SH-SY5Y (cell line): ENCODE results near the gene RCOR1.

Source experiments
- GATA2 ChIP-seq: IDR thresholded peaks from 2 replicates; pipeline ENCODE4 v1.6.1; 2011; ENCODE audit warnings: mild to moderate bottlenecking, low read depth, low read length
- GATA3 ChIP-seq: IDR thresholded peaks from 2 replicates; pipeline ENCODE4 v1.6.1; 2011; ENCODE audit warnings: low read depth, mild to moderate bottlenecking, low read length, moderate library complexity

Gene RCOR1

DNA sequence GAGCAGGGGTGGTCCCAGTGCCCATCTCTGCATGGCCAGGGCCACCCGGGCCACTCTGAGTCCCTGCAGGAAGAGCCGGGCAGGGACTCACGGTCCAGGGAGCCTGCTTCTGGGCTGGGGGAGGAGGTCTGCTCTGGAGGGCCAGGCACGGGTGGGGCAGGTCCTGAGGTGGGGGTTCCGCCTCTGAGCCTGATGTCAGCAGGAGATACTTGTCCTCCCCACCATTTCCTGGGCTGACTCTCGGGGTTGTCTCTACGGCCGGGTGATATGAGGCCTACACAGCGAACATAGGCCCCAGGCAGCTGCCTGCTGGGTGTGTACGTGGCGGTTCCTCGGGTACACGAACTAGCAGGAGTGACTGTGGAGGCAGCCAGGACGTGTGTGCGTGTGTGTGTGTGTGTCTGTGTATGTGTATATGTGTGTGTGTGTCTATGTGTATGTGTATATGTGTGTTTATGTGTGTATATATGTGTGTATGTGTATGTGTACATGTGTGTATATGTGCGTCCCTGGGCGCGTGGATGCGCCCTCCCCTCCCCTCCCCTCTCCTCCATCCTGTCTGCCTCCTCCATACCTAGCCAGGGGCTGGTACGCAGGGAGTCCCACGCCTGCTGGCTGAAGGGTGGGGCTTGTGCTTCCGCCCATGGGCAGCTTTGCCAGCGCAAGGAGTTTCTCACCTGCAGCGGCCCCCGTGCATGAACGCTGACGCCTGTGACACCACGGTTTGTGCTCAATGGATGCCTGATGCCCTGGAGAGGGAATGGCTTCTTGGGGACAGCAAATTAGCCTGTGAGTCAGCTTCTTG lies 154.4 kb downstream of the RCOR1 start:
- TF ChIP-seq GATA3, result no peak
- TF ChIP-seq GATA2, result no peak

DNA sequence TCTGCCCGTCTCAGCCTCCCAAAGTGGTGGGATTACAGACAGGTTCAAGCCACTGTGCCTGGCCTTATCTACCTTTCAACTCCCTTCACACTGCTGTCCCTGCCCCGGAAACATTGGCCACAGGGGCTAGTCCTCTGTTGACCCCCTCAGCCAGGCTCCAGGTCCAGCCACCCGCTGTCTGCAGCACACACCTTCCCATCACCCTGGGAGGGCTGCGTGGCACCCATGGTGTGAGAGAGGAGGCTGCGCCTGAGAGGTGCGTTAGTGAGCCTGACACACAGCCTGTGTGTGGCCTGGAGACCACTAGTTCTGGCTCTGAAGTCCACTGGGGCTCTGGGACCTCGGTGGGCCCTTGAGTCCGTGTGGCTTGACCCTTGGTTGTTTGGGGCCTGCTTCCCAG lies 156.4 kb downstream of the RCOR1 start:
- no peak for TF ChIP-seq GATA2
- no peak for TF ChIP-seq GATA3

DNA sequence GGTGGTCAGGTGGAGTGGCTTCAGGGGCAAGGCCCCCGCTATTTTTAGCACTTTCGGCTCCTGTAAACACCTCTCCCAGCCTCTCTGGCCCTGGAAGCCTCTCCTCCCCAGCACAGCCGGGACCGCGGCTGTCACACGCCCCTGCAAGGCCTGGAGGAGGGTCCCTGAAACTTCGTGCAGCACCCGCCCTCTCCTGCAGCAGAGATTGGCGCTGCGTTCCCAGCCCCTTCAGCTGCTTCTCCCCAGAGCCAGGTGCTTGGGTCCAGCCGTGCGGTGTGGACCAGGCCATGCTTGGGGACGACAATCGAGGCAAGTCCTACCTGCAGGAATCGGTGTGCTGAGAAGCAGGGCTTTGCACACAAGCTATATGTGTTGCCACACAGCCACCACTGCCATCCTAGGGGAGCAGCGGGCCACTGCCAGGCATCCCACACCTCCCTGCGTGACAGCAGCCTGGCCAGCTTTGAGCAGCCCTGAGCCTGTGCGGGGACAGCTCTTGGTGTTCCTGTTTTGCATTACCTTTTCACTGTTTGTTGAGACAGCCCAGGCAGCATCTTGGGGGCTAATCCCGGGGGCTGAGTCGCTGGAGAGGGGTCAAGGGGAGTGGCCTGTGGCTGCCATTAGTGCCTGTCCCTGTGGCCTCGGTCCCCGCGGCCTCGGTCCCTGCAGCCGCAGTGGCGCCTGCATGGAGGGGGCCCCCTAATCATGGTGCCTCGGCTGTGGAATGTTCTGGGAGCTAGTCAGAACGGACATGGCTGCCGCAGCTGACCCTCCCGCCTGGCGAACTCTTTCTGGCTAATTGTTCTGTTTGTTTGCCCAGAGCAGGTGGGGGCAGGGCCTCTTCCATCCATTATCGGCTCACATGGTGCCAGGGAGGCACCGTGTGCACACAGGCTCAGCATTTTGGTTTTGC lies 157.2 kb downstream of the RCOR1 start:
- TF ChIP-seq GATA3 (no peak), GATA2 (no peak)

DNA sequence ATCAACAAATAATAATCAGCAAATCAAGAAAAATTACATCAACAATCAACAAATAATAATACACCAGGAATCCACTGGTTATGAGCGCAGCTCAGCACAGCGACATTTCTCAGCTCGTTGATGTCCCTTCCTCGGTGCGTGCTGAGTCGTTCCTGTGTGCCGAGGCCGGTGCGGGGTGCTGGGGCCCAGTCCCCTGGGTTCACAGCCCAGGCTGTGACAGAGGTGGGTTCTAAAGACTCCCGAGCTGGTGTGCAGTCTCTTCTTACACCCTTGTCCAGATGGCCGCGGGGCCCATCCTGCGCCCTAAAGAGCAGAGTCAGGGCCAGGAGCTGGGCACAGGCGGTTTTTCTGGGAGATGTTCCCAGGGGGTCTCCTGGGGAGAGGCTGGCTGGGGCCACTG lies 157.9 kb downstream of the RCOR1 start:
- no peak for TF ChIP-seq GATA2
- no peak for TF ChIP-seq GATA3

- TF ChIP-seq GATA2 (no peak), GATA3 (no peak)
These were observed 158.6 kb downstream of the RCOR1 start for GRCh38 chr14:102751088-102751487.

- TF ChIP-seq GATA2 (no peak), GATA3 (no peak)
These were observed 159.9 kb downstream of the RCOR1 start for GRCh38 chr14:102752239-102752847.

GRCh38 chr14:102754370-102755262 lies 162.2 kb downstream of the RCOR1 start:
- no peak for TF ChIP-seq GATA2
- no peak for TF ChIP-seq GATA3

DNA sequence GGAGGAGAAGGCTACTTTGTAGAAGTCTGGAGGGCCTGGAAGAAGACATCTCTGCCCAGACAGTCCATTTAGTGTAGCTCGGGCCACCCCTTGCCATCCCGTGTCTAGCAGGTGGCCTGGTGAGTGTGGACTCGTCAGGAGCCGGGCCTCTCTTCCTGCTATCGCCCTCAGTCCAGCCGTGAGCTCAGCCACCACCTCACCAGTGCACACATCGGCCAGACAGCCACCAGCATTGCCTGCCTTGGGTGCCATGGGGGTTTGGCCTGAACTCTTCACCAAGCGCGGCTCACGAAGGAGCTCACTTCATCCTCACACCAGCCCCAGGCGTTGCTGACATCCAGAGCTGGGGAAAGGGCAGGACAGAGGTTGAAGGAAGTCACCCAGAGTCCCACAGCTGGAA lies 165.2 kb downstream of the RCOR1 start:
- no peak for TF ChIP-seq GATA2
- TF ChIP-seq GATA3, result no peak

DNA sequence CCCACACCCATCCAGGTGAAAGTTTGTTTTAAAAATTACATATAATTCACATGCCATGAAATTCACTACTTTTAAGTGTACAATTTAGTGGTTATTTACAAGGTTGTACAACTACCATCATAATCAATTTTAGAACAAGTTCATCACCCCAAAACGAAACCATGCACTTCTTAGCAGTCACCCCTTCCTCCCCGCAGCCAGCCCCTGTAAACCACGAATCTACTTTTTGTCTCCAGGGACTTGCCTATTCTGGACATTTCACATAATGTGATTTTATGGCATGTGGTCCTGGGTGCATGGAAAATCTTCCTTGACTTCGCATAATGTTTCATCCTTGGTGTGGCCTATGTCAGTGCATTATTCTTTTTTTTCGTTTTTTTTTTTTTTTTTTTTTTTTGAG lies 165.6 kb downstream of the RCOR1 start:
- no peak for TF ChIP-seq GATA2

DNA sequence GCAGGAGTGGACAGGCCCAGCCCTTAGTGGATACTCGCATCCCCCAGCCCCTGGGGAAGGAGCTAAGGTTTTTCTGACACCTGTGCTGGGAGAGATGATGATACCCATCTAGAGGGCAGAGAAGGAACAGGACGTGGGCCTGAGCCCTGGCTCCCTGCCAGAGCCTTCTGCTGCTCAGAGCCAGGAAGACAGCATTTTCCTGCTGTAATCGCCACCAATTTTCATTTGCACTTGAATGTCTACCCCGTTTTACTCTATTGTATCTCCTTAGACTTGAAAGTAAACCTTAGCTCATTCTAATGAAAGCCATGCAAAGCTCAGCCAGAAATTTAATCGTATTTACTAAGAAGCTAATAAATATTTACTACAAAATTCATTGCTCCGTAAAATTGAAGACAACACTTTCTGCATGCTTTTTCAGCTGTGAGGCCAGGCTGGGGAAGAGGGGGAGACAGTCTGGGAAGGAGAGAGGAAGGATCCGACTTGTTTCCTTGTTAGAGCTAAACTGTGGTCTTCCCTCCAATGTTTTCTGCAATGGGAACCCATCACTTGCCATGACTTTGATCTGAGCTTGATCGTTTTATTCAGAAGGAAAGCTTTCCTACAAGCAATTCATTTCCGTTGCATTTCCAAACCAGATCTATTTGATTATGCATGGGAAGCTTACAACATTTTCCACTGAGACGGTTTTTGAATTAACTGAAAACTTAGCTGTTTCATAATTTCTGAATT lies 167.2 kb downstream of the RCOR1 start:
- TF ChIP-seq GATA3 (no peak), GATA2 (no peak)

DNA sequence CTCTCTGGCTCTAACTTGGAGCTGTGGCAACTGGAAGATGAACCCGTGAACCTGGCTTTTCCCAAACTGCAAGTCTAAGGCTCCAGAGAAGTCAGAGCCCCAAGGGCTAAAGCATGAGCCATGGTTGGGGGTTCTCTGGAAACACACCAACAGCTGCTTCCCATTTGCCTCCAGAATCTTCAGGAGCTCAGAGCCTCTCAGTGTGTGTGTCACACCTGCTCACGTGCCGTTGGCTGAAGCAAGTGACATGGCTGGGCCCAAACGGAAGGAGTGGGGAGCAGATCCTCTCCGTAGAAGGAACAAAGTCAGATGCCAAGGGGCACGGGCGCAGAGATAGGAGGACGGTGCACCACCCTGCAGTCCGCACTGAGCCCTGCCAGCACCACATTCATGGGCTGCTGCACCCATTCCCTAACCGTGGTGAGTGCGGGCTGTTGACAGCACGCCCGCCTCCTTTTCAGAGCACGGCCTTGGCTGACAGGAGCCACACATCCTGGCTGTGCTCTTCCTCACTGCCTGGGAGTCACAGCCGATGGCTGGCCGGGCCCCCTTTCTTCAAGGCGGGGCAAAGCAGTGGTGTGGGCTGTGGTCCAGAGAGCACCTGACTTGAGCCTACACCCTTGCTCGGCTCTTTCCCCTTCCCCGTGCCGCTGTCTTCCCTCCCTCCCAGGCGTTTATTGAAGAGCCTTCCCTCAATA lies 168.2 kb downstream of the RCOR1 start:
- no peak for TF ChIP-seq GATA2
- no peak for TF ChIP-seq GATA3

DNA sequence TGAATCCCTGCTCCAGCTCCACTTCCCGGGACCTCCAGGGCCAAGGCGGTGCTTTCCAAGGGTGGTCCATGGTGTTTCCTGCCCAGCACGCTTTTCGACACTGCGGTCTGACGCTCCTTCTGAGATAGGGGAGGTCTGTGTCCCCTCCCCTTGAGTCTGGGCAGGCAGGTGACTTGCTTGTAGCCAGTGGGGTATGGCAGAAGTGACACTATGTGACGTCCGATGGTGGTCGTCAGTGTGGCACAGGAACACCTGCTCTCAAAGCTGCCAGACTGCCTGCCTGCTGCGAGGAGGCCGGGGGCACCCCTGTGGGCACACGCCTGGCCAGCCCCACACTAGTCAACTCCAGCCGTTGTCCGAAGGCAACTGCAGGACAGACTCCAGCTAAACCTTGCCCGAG lies 168.8 kb downstream of the RCOR1 start:
- no peak for TF ChIP-seq GATA3
- no peak for TF ChIP-seq GATA2
